Measurements from ENCODE around the gene TMEM161A. TPM values are rescaled to one million over a fixed set of nuclear protein-coding genes. Genes with fewer than 3 reads are reported as not detected.
"Not testable (repeated sequence)": the region's sequence is repeated elsewhere in the genome, so short reads cannot be mapped to it uniquely, and the experiment has no call there.

Gene TMEM161A
- total and polyA plus RNA-seq, 7 experiments from 2014 or later, result 15.8 to 32.7 (median 23.5) TPM

DNA sequence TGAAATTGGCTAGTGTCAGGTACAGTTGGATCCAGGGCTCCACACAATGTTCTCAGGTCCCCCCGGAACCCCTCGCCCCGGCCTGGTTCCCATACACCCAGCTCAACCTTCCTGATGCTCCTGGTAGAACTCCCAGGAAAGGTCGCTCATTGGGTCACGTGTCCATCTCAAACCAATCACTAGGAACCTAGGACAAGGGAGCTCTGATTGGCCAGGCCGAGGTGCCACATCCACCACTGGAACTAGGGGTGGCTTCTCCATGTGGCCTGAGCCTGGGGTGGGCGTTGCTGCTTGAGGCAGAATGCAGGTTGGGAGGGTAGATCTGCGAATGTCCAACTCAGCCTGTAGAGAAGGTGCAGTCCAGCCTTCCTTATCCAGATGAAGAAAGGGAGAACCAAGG, 38.7 kb upstream of the TMEM161A start:
- H3K4me1 Mint-ChIP-seq, result peaks cover 0 to 5% (median 0%) of the 10 kb centered on the region in 7 donors
- ChIA-PET CTCF (no interaction called here), POLR2A (no interaction called here)
- H3K27ac Mint-ChIP-seq, result no peak overlapping the region
- H3K4me3 Mint-ChIP-seq, result no peak overlapping the region
- H3K9me3 Mint-ChIP-seq, result no peaks in the 10 kb centered on the region
- H3K36me3 Mint-ChIP-seq, result peaks cover 0 to 23% (median 5%) of the 10 kb centered on the region in 5 donors
- ATAC-seq (no peak), DNase-seq (no peak)
- H3K36me3 ChIP-seq (ENCODE audit: control insufficient read depth in 2 of 3, insufficient read depth in 3 of 3, low read length in 3 of 3), result peaks cover 0 to 55% (median 0%) of the 10 kb centered on the region in 3 experiments
- H3K27ac ChIP-seq (ENCODE audit: low read depth, low read length), result no peak overlapping the region
- no peaks in the 10 kb centered on the region for H3K9me3 ChIP-seq (ENCODE audit: control insufficient read depth in 2 of 3, low read length in 3 of 3)
- no peaks in the 10 kb centered on the region for H3K27me3 ChIP-seq (ENCODE audit: control insufficient read depth in 2 of 2, insufficient read depth in 2 of 2, low read length in 2 of 2)
- no peak overlapping the region for H3K4me3 ChIP-seq (ENCODE audit: low read length)
- no peaks in the 10 kb centered on the region for H3K27me3 Mint-ChIP-seq
- intact Hi-C loops (cut with micrococcal nuclease), result no loop called here
- no peaks in the 10 kb centered on the region for H3K4me1 ChIP-seq (ENCODE audit: control insufficient read depth in 2 of 2, insufficient read depth in 2 of 2, low read length in 2 of 2)

DNA sequence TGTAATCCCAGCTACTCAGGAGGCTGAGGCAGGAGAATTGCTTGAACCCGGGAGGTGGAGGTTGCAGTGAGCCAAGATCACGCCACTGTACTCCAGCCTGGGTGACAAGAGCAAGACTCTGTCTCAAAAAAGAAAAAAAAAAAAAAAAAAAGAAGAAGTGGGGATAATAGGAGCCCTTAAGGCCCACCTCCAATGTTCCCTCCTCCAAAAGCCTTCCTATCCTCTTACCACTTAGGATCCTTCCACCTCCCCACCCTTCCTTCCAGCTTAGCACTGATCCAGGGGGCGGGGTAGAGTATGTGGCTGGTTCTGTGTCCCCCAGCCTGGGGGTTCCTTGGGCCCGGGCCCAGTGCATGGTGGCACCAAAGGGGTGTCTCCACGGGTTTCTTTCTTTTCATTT, 35.0 kb upstream of the TMEM161A start:
- H3K4me1 ChIP-seq (ENCODE audit: control insufficient read depth in 2 of 2, insufficient read depth in 2 of 2, low read length in 2 of 2); H3K27ac Mint-ChIP-seq; POLR2A ChIA-PET; DNase-seq; H3K27ac ChIP-seq (ENCODE audit: low read depth, low read length); H3K27me3 Mint-ChIP-seq; H3K9me3 ChIP-seq (ENCODE audit: control insufficient read depth in 2 of 3, low read length in 3 of 3); H3K4me3 ChIP-seq (ENCODE audit: low read length); H3K4me3 Mint-ChIP-seq; H3K27me3 ChIP-seq (ENCODE audit: control insufficient read depth in 2 of 2, insufficient read depth in 2 of 2, low read length in 2 of 2); ATAC-seq; H3K9me3 Mint-ChIP-seq: not testable (repeated sequence)
- CTCF ChIA-PET, result interaction anchor here (1.1 to 1.5 kb wide), 2 partner anchors 125 to 264 kb away, joined by 4 read pairs; no protein-coding TSS in a partner anchor
- peaks cover 0 to 22% (median 0%) of the 10 kb centered on the region in 3 experiments for H3K36me3 ChIP-seq (ENCODE audit: control insufficient read depth in 2 of 3, insufficient read depth in 3 of 3, low read length in 3 of 3)
- intact Hi-C loops (cut with micrococcal nuclease), result loop anchor here in 1 of 2 donors (1.0 to 5.0 kb wide), 2 partner anchors 36 to 120 kb away; partner anchors contain the start of gene TMEM161A
- Mint-ChIP-seq H3K36me3 (peaks cover 0 to 11% (median 0%) of the 10 kb centered on the region in 5 donors), H3K4me1 (peaks cover 14 to 20% (median 17%) of the 10 kb centered on the region in 7 donors)

DNA sequence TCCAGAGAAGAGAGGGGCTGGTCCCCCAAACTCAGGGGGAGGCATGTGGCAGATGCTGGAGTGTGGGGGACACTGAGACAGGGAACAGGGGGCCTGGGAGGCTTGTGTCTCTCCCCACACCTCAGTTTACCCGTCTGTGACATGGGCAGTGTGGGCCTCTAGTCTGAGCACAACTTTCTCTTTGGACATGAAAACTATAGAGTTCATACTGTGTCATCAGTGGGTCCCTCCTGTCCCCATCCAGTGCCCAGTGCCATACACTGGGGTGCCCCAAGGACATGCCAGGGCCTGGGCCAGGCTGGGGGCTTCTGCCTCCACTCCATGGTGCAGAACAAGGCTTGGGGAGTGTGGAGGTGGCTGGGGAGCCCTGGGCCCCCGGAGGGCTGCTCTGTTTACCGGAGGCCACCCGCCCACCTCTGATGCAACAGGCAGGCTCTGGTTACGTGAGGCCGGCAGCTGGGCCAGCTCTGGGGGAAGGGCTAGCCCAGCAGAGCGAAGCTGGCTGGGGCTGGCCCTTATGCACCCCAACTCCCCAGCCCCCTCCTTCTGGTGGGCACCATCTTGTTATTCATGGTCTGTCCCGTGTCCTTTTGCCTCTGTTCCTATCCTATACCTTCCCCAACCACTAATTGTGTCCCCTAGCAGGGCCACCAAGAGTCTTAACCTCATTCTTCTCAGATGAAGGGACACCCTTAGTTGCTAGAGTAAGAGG, 33.7 kb upstream of the TMEM161A start:
- H3K27me3 ChIP-seq (ENCODE audit: control insufficient read depth in 2 of 2, insufficient read depth in 2 of 2, low read length in 2 of 2), result no peaks in the 10 kb centered on the region
- peaks cover 0 to 5% (median 0%) of the 10 kb centered on the region in 5 donors for H3K27me3 Mint-ChIP-seq
- no peak overlapping the region for H3K27ac Mint-ChIP-seq
- peak overlapping the region in 1 of 10 donors; percentile 61 for H3K4me3 Mint-ChIP-seq
- H3K36me3 Mint-ChIP-seq, result peaks cover 0 to 4% (median 0%) of the 10 kb centered on the region in 5 donors
- H3K4me1 ChIP-seq (ENCODE audit: control insufficient read depth in 2 of 2, insufficient read depth in 2 of 2, low read length in 2 of 2), result peaks cover 0 to 10% of the 10 kb centered on the region in 2 donors
- H3K4me1 Mint-ChIP-seq, result peaks cover 14 to 20% (median 17%) of the 10 kb centered on the region in 7 donors
- no peaks in the 10 kb centered on the region for H3K9me3 Mint-ChIP-seq
- intact Hi-C loops (cut with micrococcal nuclease), result loop anchor here in 1 of 2 donors (5.0 kb wide), 1 partner anchor 35 kb away; the partner anchor contains the start of gene TMEM161A
- no peak overlapping the region for H3K4me3 ChIP-seq (ENCODE audit: low read length)
- no peak for DNase-seq
- H3K9me3 ChIP-seq (ENCODE audit: control insufficient read depth in 2 of 3, low read length in 3 of 3), result no peaks in the 10 kb centered on the region
- no peak for ATAC-seq
- H3K36me3 ChIP-seq (ENCODE audit: control insufficient read depth in 2 of 3, insufficient read depth in 3 of 3, low read length in 3 of 3), result peaks cover 0 to 12% (median 0%) of the 10 kb centered on the region in 3 experiments
- ChIA-PET CTCF (no interaction called here), POLR2A (interaction anchor here (0.5 kb wide), 1 partner anchor 1661 kb away, joined by 3 read pairs; no protein-coding TSS in a partner anchor)
- no peak overlapping the region for H3K27ac ChIP-seq (ENCODE audit: low read depth, low read length)

DNA sequence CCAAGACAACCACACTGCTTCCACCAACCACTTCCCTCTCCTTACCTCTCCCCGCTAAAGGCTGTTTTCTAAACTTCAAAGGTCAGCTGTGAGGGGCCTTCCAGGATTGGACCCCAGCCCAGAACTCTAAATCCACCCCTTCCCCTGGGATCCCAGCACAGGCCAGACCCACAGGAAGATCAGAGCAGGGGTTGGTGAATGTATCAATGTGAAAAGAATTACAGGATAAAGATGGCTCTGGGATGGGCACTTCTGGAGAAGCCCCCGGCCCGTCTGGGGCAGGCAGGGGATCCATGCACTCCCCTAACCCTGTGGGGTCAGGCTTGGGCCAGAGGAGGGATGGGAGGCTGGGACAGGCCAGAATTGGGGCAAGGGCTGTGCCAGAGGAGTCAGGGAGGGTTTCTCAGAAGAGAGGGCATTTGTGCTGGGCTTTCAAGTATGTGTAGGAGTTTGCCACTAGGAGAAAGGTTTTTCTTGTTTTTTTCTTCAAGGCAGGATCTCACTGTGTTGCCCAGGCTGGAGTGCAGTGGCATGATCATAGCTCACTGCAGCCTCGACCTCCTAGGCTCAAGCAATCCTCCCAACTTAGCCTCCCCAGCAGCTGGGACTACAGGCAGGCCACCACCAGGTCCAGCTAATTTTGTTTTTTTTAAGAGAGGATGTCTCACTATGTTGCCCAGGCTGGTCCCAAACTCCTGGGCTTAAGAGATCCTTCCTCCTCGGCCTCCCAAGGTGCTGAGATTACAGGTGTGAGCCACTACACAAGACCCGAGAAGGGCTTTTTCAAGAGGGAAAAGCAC, 32.8 kb upstream of the TMEM161A start:
- DNase-seq (no peak), ATAC-seq (no peak)
- Mint-ChIP-seq H3K27ac (peak overlapping the region in 5 of 9 donors; percentile 37 to 69 (median 58)), H3K27me3 (peaks cover 0 to 5% (median 0%) of the 10 kb centered on the region in 5 donors), H3K4me1 (peaks cover 14 to 20% (median 17%) of the 10 kb centered on the region in 7 donors), H3K36me3 (no peaks in the 10 kb centered on the region), H3K9me3 (no peaks in the 10 kb centered on the region), H3K4me3 (peak overlapping the region in 6 of 10 donors; percentile 35 to 84 (median 76))
- ChIA-PET POLR2A (no interaction called here), CTCF (no interaction called here)
- Histone ChIP-seq H3K4me1 (ENCODE audit: control insufficient read depth in 2 of 2, insufficient read depth in 2 of 2, low read length in 2 of 2) (peaks cover 0 to 10% of the 10 kb centered on the region in 2 donors), H3K36me3 (ENCODE audit: control insufficient read depth in 2 of 3, insufficient read depth in 3 of 3, low read length in 3 of 3) (peaks cover 0 to 3% (median 0%) of the 10 kb centered on the region in 3 experiments), H3K27me3 (ENCODE audit: control insufficient read depth in 2 of 2, insufficient read depth in 2 of 2, low read length in 2 of 2) (no peaks in the 10 kb centered on the region), H3K4me3 (ENCODE audit: low read length) (no peak overlapping the region), H3K9me3 (ENCODE audit: control insufficient read depth in 2 of 3, low read length in 3 of 3) (no peaks in the 10 kb centered on the region), H3K27ac (ENCODE audit: low read depth, low read length) (no peak overlapping the region)
- intact Hi-C loops (cut with micrococcal nuclease), result loop anchor here in 1 of 2 donors (5.0 kb wide), 1 partner anchor 34 kb away; the partner anchor contains the start of gene TMEM161A

DNA sequence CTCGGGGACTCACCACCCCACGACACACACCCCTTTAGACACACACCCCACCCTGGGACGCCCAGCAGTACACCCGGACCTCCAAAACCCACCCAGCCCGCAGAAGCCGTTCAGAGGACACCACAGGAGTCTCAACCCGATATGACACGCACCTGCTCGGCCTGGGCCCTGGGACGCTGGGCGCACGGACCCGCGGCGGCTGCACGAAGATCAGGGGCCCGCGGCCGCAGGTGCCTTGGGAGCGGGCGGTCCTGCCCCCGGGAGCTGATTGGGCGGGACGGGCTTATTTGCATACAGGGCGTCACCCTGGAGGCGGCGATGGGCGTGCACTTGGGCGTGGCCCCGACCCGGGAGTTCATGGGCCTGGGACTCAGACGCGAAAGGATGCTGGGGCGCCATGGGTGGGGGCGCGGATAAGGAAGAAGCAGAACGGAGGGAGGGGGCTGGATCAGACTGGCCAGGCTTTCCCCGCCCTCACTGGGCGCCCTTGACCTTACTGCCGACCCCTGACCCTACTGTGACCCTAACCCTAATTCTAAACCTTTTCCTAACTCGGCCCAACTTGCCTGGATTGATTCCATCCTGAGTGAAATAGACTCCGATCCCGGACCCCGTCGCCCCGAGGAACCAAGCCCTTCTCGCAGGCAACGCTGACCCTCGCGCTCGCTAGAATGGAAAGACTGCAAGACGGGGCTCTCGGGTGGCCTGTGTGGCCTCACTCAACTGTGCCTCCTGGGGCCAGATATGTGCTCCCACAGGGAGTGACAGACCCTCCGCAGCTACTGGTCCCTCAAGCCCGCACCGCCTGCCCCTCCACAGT, 32.0 kb upstream of the TMEM161A start, which contains the start of gene MEF2B:
Gene MEF2B, minus strand, starts transcription at position 211 of the 820 bp plus-strand sequence. CDS start 19,528 bp downstream, outside the sequence.
- no peak within 1 kb of the TSS for H3K27ac ChIP-seq (ENCODE audit: low read depth, low read length)
- no peaks in the 10 kb centered on the region for H3K27me3 ChIP-seq (ENCODE audit: control insufficient read depth in 2 of 2, insufficient read depth in 2 of 2, low read length in 2 of 2)
- no peaks in the 10 kb centered on the region for H3K9me3 Mint-ChIP-seq
- H3K9me3 ChIP-seq (ENCODE audit: control insufficient read depth in 2 of 3, low read length in 3 of 3), result no peaks in the 10 kb centered on the region
- H3K27ac Mint-ChIP-seq, result peak within 1 kb of the TSS in 8 of 9 donors; percentile 25 to 70 (median 51)
- H3K27me3 Mint-ChIP-seq, result peaks cover 0 to 5% (median 0%) of the 10 kb centered on the region in 5 donors
- peaks cover 0 to 10% of the 10 kb centered on the region in 2 donors for H3K4me1 ChIP-seq (ENCODE audit: control insufficient read depth in 2 of 2, insufficient read depth in 2 of 2, low read length in 2 of 2)
- H3K36me3 ChIP-seq (ENCODE audit: control insufficient read depth in 2 of 3, insufficient read depth in 3 of 3, low read length in 3 of 3), result peaks cover 0 to 3% (median 0%) of the 10 kb centered on the region in 3 experiments
- H3K4me3 ChIP-seq (ENCODE audit: low read length), result peak within 1 kb of the TSS; percentile 32
- intact Hi-C loops (cut with micrococcal nuclease), result loop anchor here in 1 of 2 donors (5.0 kb wide), 1 partner anchor 33 kb away; the partner anchor contains the start of gene TMEM161A
- ATAC-seq (peak; percentile 98), DNase-seq (peak; percentile 45 to 84 (median 77))
- H3K36me3 Mint-ChIP-seq, result no peaks in the 10 kb centered on the region
- peaks cover 14 to 20% (median 17%) of the 10 kb centered on the region in 7 donors for H3K4me1 Mint-ChIP-seq
- H3K4me3 Mint-ChIP-seq, result peak within 1 kb of the TSS; percentile 2 to 84 (median 71)
- ChIA-PET POLR2A (no interaction called here), CTCF (interaction anchor here (0.6 kb wide), 1 partner anchor 18 kb away, joined by 3 read pairs; no protein-coding TSS in a partner anchor)

Data from naive thymus-derived CD4-positive, alpha-beta T cell (primary cell).